VCaP (cell line): Measurements from ENCODE around the gene TMPRSS11D.

ENCODE experiments used
- H3K27ac ChIP-seq: fragments of 450-650 bp; 2 replicates; pipeline ENCODE4 v1.5.1; 2017
- TF ChIP-seq, protein P1 (sequence below): fragments of 450-650 bp; conservative IDR thresholded peaks from 2 replicates; pipeline ENCODE4 v1.5.1; 2017; ENCODE audit warnings: mild to moderate bottlenecking, moderate library complexity

TMPRSS11D gene

DNA sequence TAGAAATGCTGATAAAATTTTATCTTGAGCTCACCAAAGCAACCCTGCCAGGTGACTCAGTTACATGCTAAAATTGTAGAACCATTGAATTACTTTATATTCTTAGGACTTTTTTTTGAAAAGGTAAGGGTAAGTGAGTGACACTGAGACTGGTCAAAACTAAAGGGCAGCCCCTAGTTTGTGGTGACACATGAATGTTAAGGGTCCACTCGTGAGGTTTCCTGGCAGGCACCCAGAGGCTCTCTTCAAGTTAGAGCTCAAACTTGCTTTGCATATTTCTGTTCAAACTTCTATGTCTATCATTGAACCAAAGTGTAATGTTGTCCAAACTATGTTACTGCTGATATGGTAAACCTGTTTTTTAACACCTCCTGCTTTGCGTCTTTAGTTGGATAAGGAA lies 30.5 kb downstream of the TMPRSS11D start:
- no peak overlapping the region for H3K27ac ChIP-seq
- TF ChIP-seq, protein P1, sequence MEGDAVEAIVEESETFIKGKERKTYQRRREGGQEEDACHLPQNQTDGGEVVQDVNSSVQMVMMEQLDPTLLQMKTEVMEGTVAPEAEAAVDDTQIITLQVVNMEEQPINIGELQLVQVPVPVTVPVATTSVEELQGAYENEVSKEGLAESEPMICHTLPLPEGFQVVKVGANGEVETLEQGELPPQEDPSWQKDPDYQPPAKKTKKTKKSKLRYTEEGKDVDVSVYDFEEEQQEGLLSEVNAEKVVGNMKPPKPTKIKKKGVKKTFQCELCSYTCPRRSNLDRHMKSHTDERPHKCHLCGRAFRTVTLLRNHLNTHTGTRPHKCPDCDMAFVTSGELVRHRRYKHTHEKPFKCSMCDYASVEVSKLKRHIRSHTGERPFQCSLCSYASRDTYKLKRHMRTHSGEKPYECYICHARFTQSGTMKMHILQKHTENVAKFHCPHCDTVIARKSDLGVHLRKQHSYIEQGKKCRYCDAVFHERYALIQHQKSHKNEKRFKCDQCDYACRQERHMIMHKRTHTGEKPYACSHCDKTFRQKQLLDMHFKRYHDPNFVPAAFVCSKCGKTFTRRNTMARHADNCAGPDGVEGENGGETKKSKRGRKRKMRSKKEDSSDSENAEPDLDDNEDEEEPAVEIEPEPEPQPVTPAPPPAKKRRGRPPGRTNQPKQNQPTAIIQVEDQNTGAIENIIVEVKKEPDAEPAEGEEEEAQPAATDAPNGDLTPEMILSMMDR = no peak

DNA sequence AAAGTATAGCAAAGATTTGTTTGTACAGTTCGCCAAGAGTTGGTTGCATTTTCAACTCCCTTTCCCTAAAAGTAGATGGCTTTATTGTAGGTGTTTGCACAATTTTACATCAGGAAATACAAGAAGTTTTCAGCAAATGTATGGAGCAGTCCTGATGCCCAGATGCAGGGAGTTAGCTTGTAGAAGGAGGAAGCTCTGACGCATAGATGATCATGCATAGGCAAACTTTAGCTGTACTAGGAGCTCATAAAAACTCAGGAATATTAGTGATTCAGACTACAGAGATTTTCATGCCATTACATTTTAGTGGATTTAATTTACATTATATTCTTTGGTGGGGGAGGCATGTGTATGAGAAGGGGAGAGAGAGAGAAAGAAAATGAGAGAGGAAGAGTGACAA lies 62.9 kb downstream of the TMPRSS11D start:
- H3K27ac ChIP-seq = no peak overlapping the region
- TF ChIP-seq, protein P1 = no peak

DNA sequence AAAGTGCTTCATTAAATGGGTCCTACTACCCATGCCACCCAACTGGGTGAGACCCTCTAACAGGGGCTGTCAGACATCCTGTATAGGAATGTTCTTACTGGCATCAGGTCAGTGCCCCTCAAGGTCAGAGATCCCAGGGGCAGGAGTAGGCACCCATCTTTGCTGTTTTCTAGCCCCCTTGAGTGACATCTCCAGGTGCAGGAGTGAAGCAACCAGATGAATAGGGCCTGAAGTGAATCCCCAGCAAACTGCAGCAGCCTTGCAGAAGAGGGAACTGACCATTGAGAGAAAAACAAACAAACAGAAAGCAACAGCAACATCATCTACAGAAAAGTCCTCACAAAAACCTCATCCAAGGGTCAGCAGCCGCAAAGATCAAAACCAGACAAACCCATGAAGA lies 73.8 kb downstream of the TMPRSS11D start:
- no peak overlapping the region for H3K27ac ChIP-seq
- TF ChIP-seq, protein P1 = no peak

DNA sequence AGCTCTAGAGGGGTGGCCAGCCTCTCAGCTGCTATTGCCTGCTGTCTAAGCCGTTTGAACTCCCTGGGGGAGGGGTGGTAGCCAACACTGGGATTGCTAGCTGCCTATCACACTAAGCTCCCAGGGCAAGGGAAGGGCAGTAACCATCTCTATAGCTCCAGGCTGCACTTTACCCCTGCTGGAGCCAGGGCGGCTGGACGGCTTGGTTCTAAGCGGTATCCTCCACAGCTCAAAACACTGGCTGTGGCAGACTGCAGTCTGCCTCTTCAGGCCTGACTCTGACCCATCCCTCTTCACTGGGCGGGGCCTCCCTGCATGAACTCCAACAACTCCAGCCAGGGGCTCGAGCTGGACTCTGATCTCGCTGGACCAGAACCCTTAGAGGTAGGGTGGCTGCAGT lies 74.3 kb downstream of the TMPRSS11D start:
- TF ChIP-seq, protein P1 = no peak
- H3K27ac ChIP-seq = no peak overlapping the region

DNA sequence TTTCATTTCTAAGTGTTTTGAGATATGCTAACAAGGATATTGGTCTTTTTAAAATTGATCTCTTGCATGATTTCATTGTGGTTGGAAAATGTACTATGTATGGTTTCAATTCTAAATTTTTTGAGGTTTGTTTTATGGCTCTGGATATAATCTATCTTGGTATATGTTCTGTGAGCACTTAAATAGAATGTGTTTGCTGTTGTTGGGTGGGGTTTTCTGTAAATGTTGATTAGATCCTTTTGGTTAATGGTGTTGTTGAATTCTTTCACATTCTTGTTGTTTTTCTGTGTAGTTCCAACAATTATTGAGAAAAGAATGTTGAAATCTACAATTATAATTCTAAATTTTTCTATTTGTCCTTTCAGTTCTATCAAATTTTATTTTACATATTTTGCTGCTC lies 87.0 kb downstream of the TMPRSS11D start:
- TF ChIP-seq, protein P1 = no peak
- no peak overlapping the region for H3K27ac ChIP-seq

DNA sequence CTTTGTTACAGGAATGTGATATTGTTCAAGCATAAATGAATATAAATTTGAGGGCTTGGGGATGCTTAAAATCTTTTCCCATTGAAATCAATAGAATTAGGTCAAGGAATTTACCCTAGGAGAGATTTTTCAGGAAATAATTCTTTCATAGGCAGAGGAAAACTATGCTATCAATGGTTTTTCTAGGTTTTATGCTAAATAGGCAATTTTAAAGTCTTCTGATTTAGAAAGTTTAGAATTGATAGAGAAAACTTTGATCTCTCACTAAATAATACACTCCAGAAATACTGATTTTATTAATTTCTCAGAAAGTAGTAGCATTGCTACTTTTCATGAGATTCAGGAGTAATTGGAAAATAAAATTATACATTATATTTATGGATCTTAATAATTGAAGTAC lies 93.1 kb downstream of the TMPRSS11D start:
- H3K27ac ChIP-seq = no peak overlapping the region
- TF ChIP-seq, protein P1 = no peak

DNA sequence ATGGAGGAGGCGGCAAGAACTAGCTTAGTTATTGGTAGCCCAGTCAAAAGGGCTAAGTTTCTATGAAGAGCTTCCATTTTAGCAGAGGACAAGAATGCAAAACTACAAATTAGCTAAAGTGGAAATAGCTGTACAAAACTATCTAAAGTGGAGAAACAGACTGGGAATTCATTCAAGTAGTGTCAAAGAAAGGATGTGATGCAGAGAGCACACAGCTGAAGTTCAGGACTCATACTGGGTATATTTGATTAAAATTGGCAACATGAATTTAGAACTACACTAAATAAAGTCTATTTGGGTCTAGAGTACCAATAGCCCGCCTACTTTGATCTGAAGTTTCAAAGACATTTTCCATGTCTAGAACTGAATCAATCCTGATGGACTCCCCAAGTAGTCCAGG lies 96.5 kb downstream of the TMPRSS11D start:
- no peak overlapping the region for H3K27ac ChIP-seq
- TF ChIP-seq, protein P1 = no peak

DNA sequence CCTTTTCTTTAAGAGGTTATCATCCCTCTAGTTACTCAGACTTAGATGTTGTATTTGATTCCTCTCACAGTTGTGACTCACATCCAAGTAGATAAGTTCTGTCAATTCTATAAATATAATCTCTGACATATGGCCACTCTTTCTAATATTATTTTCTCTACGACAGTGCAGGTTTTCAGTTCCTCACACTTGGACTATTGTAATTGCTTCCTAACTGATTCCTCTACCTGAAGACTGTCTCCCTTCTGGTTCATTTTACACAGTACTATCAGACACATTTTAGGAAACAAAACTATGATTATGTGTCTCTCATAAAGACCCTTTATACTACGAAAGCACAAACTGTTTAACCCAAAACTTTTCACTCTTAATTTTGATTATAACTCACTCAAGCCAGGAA lies 98.3 kb downstream of the TMPRSS11D start:
- TF ChIP-seq, protein P1 = no peak
- H3K27ac ChIP-seq = no peak overlapping the region
